Measurements from ENCODE around the gene FHIT.

- TF ChIP-seq CTCF (conservative IDR thresholded peaks at IDR 0.05; ENCODE audit: low read depth, low read length) (no peak), EZH2 (IDR thresholded peaks at IDR 0.05; ENCODE audit: low read length, unreplicated experiment) (no peak), EZH2phosphoT487 (IDR thresholded peaks at IDR 0.05; ENCODE audit: borderline replicate concordance, low read length) (no peak)
These were observed 19.6 kb downstream of the FHIT start for GRCh38 chr3:61231693-61232092.

Data from PC-3 (cell line).